Lung (tissue), 12 donors: ENCODE results near the gene SCLT1. TPM values are rescaled to one million over a fixed set of nuclear protein-coding genes. Genes with fewer than 3 reads are reported as not detected.
A peak's percentile ranks its signal among the peaks of the same experiment; 100 is the strongest.

ENCODE experiments used
- ATAC-seq: fragments of 200-7000 bp; cut with Tn5 transposase; one replicate; pipeline ENCODE4 v1.9.1; 2020; ENCODE audit warnings: moderate number of reproducible peaks; ENCODE audit not compliant: insufficient read depth, low FRiP score
- DNase-seq, 3 donors: peaks; one replicate each; pipeline ENCODE4 v3.0.0-alpha.2; 2013 to 2017
- H3K27ac ChIP-seq, 2 donors: one replicate each; pipeline ENCODE4 v1.5.1; 2013; ENCODE audit warnings: mild to moderate bottlenecking in 2 of 2, moderate library complexity in 2 of 2, control low read depth in 1 of 2, inconsistent platforms in 1 of 2, low read depth in 1 of 2, low read length in 1 of 2
- H3K27me3 ChIP-seq, 3 donors: one replicate each; pipeline ENCODE4 v1.5.1; 2013; ENCODE audit warnings: low read length in 2 of 3; ENCODE audit not compliant: control insufficient read depth in 3 of 3, insufficient read depth in 3 of 3
- H3K36me3 ChIP-seq, 4 donors: one replicate each; pipeline ENCODE4 v1.5.1; 2013; ENCODE audit warnings: low read length in 4 of 4, mild to moderate bottlenecking in 1 of 4, moderate library complexity in 1 of 4; ENCODE audit not compliant: control insufficient read depth in 4 of 4, insufficient read depth in 4 of 4
- H3K4me1 ChIP-seq, 5 donors: one replicate each; pipeline ENCODE4 v1.5.1; 2013; ENCODE audit warnings: low read length in 5 of 5, mild to moderate bottlenecking in 2 of 5, moderate library complexity in 1 of 5; ENCODE audit not compliant: control insufficient read depth in 5 of 5, insufficient read depth in 5 of 5
- H3K4me3 ChIP-seq: one replicate; pipeline ENCODE4 v1.5.1; 2013; ENCODE audit warnings: mild to moderate bottlenecking, control low read depth, moderate library complexity
- H3K9ac ChIP-seq, 2 donors: one replicate each; pipeline ENCODE4 v1.5.1; 2013; ENCODE audit warnings: low read length in 2 of 2, control low read depth in 1 of 2; ENCODE audit not compliant: insufficient read depth in 1 of 2
- H3K9me3 ChIP-seq, 4 donors: one replicate each; pipeline ENCODE4 v1.5.1; 2013; ENCODE audit warnings: low read length in 3 of 4, mild to moderate bottlenecking in 1 of 4, moderate library complexity in 1 of 4; ENCODE audit not compliant: control insufficient read depth in 4 of 4, insufficient read depth in 3 of 4
- WGBS, 2 donors: extraction: QIAGEN DNeasy Blood & Tissue Kit; methylation state at CpG; one replicate each; pipeline ENCODE4 v1.1.7; 2013; 5-methylcytosine and 5-hydroxymethylcytosine counted together
- polyA plus RNA-seq, 2 donors: library from polyadenylated mRNA; stranded (reverse); fragments of 200-250 nt; gene quantifications; one replicate each; pipeline ENCODE4 v1.2.1, GENCODE V29; 2013
- total RNA-seq, 2 donors: library from RNA; depleted of rRNA in 1 of 2; stranded (reverse); fragments of >200 nt in 1 of 2; gene quantifications; one replicate each; pipeline ENCODE4 v1.2.1, GENCODE V29; 2014 to 2021
- TF ChIP-seq, protein P1 (sequence below): IDR thresholded peaks from 2 replicates; pipeline ENCODE4 v1.5.1; 2012; ENCODE audit warnings: mild to moderate bottlenecking; ENCODE audit errors: control extremely low read depth, extremely low read depth
- donor health status: control.
- donor health status: control.
- donor health status: Bipolar disorder and iron deficiency.
- donor health status: healthy.
- donor health status: DM: yes; HTN: yes; CAD: no.

SCLT1 gene
- total and polyA plus RNA-seq, 4 donors, result 4.3 to 31.8 (median 9.7) TPM

GRCh38 chr4:129043523-129043922 is 49.8 kb downstream of the SCLT1 start:
- peaks cover 0 to 20% (median 0%) of the 10 kb centered on the region in 5 donors for H3K4me1 ChIP-seq

DNA sequence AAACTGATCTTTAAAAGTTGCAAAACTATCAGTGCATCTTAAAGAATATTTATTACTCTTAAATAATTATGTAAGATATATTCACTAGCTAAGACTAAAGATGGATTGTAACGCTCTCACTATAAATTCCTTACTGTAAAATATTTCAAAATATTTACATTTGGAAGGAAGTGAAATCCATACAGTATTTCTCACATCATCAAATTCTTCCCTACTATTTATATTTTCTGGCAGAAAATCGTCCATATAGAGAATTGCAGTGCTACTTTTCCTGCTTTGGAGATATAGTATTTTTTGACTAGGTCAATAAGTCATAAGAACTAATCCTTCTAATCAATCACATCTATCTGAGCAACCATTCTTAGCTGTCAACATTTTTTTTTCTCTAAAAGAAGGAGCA is 52.9 kb downstream of the SCLT1 start:
- Histone ChIP-seq H3K9me3 (no peaks in the 10 kb centered on the region), H3K9ac (no peak overlapping the region), H3K27me3 (no peaks in the 10 kb centered on the region), H3K4me3 (no peak overlapping the region), H3K36me3 (peaks cover 0 to 3% (median 0%) of the 10 kb centered on the region in 4 donors), H3K27ac (no peak overlapping the region), H3K4me1 (peaks cover 0 to 20% (median 4%) of the 10 kb centered on the region in 5 donors)
- 74% methylated on average over 2 of the region's 2 CpGs for WGBS, 2 donors
- TF ChIP-seq, protein P1, sequence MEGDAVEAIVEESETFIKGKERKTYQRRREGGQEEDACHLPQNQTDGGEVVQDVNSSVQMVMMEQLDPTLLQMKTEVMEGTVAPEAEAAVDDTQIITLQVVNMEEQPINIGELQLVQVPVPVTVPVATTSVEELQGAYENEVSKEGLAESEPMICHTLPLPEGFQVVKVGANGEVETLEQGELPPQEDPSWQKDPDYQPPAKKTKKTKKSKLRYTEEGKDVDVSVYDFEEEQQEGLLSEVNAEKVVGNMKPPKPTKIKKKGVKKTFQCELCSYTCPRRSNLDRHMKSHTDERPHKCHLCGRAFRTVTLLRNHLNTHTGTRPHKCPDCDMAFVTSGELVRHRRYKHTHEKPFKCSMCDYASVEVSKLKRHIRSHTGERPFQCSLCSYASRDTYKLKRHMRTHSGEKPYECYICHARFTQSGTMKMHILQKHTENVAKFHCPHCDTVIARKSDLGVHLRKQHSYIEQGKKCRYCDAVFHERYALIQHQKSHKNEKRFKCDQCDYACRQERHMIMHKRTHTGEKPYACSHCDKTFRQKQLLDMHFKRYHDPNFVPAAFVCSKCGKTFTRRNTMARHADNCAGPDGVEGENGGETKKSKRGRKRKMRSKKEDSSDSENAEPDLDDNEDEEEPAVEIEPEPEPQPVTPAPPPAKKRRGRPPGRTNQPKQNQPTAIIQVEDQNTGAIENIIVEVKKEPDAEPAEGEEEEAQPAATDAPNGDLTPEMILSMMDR, result no peak
- DNase-seq (peak in 2 of 3 donors; percentile 61), ATAC-seq (no peak)

More at GRCh38 chr4:129043523-129043922, 49.8 kb downstream of the SCLT1 start:
- DNase-seq, result peak in 2 of 3 donors; percentile 20 to 32
- no peak overlapping the region for H3K27ac ChIP-seq
- H3K4me3 ChIP-seq, result no peak overlapping the region
- H3K9me3 ChIP-seq, result no peaks in the 10 kb centered on the region
- ATAC-seq, result no peak
- no peaks in the 10 kb centered on the region for H3K27me3 ChIP-seq
- peaks cover 0 to 3% (median 0%) of the 10 kb centered on the region in 4 donors for H3K36me3 ChIP-seq
- TF ChIP-seq, protein P1, result no peak
- no peak overlapping the region for H3K9ac ChIP-seq

DNA sequence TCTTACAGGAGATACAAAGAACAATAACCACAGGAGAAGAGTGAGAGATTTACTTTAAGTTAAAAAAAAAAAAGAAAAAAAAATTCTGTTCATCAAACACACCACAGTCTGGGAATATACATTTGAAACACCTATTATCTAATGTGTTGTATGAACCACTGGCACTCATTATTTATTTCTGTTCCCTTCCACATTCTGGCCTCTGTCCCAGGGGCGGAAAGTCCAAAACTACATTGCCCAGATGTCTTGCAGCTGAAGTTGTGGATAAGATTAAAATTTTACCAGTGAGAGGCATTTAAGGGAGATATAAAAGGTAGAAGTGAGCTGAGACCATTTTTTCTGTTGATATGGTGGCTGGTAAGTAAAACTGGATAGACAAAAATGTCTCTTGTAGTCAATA is 56.2 kb downstream of the SCLT1 start:
- H3K4me1 ChIP-seq, result peaks cover 0 to 20% (median 4%) of the 10 kb centered on the region in 5 donors
- ATAC-seq (no peak), DNase-seq (no peak)
- TF ChIP-seq, protein P1, result no peak
- no peak overlapping the region for H3K9ac ChIP-seq
- H3K27ac ChIP-seq, result peak overlapping the region in 1 of 2 donors; percentile 6
- peaks cover 0 to 1% (median 0%) of the 10 kb centered on the region in 4 donors for H3K36me3 ChIP-seq
- WGBS, 2 donors, result 98 to 100% methylated on average over 1 of the region's 1 CpG
- no peaks in the 10 kb centered on the region for H3K27me3 ChIP-seq
- no peak overlapping the region for H3K4me3 ChIP-seq
- H3K9me3 ChIP-seq, result no peaks in the 10 kb centered on the region
